Spleen (tissue), 7 donors: ENCODE results near the gene RWDD3.

Experiments used
- POLR2A ChIP-seq, 3 donors: fragments of 450-650 bp; IDR thresholded peaks; one replicate each; pipeline ENCODE4 v1.5.1; 2017; ENCODE audit warnings: antibody characterized with exemption in 3 of 3, mild to moderate bottlenecking in 1 of 3
- POLR2AphosphoS5 ChIP-seq, 3 donors: sonication (generic); formaldehyde crosslinking; IDR thresholded peaks; one replicate each; pipeline ENCODE4 v1.5.1; 2017; ENCODE audit warnings: antibody characterized with exemption in 3 of 3
- TF ChIP-seq, protein P1 (sequence below), 11 experiments: fragments of 200-600 bp in 7 of 11; fragments of 450-650 bp in 4 of 11; sonication (generic) in 4 of 11; IDR thresholded peaks in 8 of 11; conservative IDR thresholded peaks in 3 of 11; 1 replicate in 7 of 11; 2 replicates in 4 of 11; pipeline versions ENCODE4 v1.4.0 to v1.8.0; 2016 to 2021; ENCODE audit warnings: antibody characterized with exemption in 11 of 11, inconsistent platforms in 4 of 11, mild to moderate bottlenecking in 1 of 11
- donor health status: DM: no; HTN: no; CAD: no; lungs with moderate emphysema.
- donor health status: DM: no; HTN: no; CAD: no.
- donor health status: DM: no; HTN: no; CAD: no.

DNA sequence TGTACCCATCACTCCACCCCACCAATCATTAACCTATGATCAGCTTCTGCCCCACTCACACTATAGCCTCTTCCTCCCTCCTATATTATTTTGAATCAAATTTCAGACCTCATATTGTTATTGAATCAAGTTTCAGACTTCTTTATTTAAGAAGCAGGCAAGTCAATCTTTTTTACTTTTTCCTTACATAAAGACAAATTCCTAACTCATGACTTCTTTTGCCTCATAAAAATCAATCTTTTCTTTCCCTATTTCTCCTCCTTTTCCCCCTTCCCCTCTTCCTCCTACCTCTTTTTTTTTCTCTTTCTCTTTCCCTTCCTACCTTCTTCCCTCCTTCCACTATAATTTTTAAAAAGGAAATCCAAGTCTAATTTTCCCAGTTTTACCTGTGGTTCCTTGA is 4.3 kb upstream of the RWDD3 start:
- TF ChIP-seq, protein P1, sequence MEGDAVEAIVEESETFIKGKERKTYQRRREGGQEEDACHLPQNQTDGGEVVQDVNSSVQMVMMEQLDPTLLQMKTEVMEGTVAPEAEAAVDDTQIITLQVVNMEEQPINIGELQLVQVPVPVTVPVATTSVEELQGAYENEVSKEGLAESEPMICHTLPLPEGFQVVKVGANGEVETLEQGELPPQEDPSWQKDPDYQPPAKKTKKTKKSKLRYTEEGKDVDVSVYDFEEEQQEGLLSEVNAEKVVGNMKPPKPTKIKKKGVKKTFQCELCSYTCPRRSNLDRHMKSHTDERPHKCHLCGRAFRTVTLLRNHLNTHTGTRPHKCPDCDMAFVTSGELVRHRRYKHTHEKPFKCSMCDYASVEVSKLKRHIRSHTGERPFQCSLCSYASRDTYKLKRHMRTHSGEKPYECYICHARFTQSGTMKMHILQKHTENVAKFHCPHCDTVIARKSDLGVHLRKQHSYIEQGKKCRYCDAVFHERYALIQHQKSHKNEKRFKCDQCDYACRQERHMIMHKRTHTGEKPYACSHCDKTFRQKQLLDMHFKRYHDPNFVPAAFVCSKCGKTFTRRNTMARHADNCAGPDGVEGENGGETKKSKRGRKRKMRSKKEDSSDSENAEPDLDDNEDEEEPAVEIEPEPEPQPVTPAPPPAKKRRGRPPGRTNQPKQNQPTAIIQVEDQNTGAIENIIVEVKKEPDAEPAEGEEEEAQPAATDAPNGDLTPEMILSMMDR (IDR thresholded peaks at IDR 0.05 in 8 of 11, conservative IDR thresholded peaks at IDR 0.05 in 3 of 11): no peak
- TF ChIP-seq POLR2A (IDR thresholded peaks at IDR 0.05): no peak
- no peak for TF ChIP-seq POLR2AphosphoS5 (IDR thresholded peaks at IDR 0.05)
